SW 1271 (cell line): Measurements from ENCODE around the gene GLP1R.

Experiments used
- DNase-seq, 2 experiments: peaks; one replicate each; lab custom pipeline; 2025; lab: John Stamatoyannopoulos, UW

The GLP1R gene

DNA sequence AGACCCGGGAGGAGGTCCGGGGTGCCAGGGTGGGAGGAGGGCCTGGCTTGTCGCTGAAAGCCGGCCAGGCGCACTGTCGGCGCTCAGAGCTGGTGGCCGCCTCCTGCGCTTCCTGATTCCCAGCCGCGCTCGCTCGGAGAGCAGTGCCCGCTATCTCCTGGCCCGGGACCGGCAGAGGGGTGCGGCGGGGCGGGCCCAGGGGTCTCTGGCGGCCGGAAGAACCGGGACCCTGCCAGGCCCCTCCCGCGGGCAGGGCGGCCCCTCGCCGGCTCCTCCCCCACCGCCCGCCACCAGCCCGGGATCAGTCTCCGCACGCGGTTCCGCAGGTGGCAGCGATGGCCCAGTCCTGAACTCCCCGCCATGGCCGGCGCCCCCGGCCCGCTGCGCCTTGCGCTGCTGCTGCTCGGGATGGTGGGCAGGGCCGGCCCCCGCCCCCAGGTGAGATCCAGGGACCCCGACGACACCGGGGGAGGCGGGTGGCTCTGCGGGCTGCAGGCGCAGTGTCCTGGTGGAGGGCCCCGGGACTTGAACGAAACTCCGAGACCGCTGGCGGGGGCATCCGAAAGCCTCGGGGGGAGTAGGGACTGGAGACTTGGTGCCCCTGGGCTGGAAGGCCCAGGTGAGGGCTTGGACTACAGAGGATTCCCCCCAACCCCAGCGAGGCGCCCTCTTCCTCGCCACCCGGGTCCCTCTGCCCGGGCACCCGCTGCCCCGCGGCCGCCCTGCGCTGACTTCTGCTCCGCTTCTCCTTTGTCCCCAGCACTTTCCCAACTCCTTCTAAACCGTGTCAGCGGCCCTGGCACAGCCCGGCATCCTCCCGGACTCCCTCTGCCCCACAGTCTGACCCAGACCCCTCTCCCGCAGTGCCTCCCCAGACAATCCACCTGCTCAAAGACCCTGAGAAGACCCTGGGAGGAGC is at the start of gene GLP1R:
TSS of gene GLP1R (plus strand) at position 301 of the 919 bp plus-strand sequence. CDS start at position 361, 60 bp downstream.
- no peak for DNase-seq

GRCh38 chr6:39003072-39003471 is 45.5 kb upstream of the GLP1R start:
- DNase-seq: no peak

GRCh38 chr6:39003492-39003891 is 45.1 kb upstream of the GLP1R start:
- DNase-seq: no peak

DNA sequence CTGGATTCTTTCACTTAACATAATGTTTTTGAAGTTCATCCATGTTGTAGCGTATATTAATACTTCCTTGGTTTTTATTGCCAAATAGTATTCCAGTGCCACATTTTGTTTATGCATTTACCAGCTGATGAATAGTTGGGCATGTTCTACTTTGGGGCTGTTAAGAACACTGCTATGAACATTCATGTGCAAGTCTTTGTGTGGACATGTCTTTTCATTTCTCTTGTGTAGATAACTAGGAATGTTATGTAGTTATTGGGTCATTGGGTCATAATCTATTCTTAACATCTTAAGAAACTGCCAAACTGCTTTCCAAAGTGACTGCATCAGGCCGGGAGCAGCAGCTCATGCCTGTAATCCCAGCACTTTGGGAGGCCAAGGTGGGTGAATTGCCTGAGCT is 43.8 kb upstream of the GLP1R start:
- no peak for DNase-seq

- no peak for DNase-seq
Observed at GRCh38 chr6:39005774-39006173, 42.8 kb upstream of the GLP1R start.

DNA sequence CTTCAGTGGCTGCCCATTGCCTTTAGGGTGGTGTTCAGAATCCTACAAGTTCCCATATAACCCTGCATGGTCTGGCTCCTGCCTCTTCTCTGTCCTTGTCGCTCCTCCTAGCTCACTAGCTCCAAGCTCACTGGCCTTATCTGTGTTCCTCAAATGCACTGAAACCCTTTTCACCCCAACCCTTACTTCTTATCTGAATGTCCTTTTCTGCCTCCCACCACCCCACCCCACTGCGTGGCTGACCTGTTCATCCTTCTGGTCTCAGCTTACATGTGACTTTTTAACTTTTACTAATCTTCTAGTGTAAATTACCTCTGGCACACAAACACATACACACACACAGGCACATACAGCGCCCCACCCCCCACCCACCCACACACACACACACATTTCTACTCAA is 41.0 kb upstream of the GLP1R start:
- DNase-seq: no peak

- no peak for DNase-seq
Observed at GRCh38 chr6:39008737-39009136, 39.8 kb upstream of the GLP1R start.

DNA sequence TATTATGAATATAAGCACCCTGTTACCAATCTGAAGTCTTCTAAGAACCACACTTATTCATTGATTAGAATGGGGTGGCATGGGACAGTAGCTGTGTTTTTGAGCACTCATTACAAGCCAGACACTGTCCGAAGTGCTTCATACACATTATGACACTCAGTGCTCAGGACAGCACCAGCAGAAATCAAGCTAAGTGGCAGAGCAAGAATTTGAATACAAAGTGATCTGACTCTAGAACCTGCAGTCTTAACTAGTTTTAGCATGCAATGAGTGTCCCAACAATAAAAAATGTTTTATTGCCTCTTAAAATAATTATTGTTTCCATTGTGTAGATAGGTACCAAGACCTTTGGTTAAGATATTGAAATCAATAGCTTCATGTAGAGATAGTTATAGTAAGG is 39.1 kb upstream of the GLP1R start:
- no peak for DNase-seq

GRCh38 chr6:39016839-39017546 is 31.6 kb upstream of the GLP1R start:
- DNase-seq: no peak

DNA sequence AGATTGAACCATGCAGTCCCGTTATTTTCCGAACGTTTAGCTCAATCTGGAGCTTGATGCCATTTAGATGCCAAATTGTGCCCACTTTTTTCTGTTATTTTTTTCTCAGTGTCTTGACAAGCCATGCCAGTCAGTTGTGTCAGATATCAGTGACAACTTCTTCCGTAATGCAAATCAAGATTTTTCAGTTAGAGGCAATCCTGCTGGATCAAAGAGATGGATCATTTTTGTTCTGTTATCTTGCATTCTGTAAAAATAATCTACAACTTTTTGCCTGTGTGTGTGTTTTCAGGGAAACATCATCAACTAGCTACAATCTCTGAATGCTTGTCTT is 31.1 kb upstream of the GLP1R start:
- no peak for DNase-seq

DNA sequence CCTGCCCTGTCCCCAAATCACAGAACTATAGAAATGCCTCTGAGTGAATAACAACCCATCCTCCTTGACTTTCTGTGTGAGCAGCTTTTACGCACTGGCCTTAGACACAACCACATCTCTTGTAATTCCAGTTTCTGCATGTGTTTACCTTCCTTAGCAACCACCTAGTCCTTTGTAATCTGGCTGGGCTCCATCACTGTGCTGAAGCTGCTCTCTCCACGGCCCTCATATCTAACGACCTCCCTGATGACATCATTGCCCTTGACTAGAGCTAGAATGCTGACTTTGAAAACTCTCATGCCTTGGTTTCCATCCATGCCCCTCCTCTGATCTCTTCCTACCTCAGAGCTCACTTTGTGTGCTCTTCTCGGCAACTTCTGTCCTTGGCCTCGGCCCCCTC is 30.5 kb upstream of the GLP1R start:
- no peak for DNase-seq

- DNase-seq: no peak
Observed at GRCh38 chr6:39020136-39020535, 28.4 kb upstream of the GLP1R start.

- DNase-seq: no peak
Observed at GRCh38 chr6:39021041-39021440, 27.5 kb upstream of the GLP1R start.

DNA sequence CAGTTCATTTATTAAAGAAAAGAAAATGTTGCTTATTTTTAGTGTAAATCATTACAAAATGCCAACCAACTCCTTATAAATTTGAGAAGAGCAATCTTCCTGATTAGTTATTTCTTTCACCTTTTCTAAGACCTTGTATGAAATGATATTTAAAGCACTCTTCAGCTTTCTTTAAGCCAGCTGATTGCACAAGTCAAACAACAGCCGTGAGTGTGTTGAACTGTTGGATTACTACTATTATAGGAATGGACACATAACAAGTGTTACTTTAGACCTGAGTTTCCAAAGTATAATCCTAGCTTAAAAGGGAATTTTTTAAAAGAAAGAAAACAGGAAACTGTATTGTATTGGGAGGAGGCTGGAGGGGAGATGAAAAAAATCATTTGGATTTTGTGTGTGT is 26.8 kb upstream of the GLP1R start:
- no peak for DNase-seq

DNA sequence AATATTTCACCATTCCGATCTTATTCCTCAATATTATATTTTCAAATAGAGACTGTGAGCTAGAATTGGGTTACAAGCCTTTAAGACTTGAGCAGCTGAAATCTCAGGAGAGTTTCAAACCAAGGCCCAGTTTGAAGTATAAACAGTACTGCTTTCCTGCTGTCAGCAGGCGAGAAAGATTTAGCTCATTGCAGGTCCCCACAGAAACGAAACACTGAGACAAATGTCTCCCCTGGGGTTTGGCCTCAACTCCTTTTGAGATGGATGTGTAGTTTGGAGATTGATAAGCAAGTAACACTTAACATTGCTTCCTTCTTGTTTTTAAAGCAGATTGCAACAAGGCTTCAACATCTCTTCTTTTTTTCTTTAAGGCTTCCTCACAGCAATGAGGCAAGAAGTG is 22.4 kb upstream of the GLP1R start:
- no peak for DNase-seq

DNA sequence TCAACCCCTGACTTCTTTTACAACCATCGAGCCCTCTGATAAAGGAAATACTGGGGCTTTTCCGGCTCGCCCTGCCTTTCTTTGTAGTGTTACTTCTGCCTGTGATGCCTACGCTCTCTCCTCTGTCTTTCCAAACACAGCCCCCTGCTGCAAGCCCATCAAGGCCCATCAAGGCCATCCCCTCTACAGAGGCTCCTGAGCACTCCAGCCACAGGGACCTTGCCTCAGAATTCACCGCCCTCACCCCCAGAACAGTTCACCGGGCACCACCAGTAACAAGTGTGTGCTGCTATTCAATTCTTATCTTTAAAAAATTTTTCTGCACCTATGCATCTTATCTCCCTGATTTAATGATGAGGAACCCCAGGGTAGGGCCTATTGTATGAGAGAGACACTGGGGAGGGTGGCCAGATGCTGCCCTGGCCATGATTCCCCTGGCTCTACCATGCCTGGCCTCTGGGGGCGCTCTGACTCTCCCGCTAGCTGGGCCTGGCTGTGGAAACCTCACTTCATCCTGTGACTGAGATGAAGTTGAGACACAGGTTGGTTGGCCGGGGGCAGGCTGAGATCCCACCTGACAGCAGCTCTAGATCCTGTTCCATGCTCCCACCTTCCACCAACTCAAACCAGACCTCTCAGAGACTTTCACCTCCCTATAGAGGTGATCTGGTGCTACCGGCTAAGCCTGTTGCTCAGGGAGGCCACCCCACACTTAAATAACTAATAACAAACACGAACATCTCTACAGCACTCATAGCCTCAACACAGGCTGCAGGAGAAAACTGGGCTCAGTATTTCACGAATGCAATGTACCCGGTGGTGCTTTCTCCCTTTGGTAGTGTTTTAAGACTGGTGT is 19.2 kb upstream of the GLP1R start:
- no peak for DNase-seq

GRCh38 chr6:39035681-39036080 is 12.9 kb upstream of the GLP1R start:
- no peak for DNase-seq

GRCh38 chr6:39037082-39037508 is 11.5 kb upstream of the GLP1R start:
- DNase-seq: no peak

DNA sequence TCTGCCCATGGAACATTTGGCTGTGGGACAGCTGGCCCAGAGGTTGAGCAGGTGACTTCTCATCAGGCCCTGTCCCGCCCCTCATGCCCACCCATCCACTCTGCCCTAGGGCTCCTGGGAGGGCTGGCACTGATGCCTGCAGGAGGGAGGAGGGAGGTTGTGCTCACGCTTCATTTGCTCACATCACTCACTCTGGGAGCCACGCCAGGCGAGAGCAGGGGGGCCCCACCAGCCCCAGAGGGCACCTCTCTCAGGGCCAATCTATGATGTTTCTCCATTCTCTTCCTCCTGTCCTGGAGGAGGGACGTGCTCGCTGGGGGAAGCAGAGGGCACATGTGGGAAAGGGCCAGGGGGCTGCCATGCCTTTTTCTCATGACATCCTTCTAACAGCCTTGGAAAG is 10.9 kb upstream of the GLP1R start:
- DNase-seq: no peak

DNA sequence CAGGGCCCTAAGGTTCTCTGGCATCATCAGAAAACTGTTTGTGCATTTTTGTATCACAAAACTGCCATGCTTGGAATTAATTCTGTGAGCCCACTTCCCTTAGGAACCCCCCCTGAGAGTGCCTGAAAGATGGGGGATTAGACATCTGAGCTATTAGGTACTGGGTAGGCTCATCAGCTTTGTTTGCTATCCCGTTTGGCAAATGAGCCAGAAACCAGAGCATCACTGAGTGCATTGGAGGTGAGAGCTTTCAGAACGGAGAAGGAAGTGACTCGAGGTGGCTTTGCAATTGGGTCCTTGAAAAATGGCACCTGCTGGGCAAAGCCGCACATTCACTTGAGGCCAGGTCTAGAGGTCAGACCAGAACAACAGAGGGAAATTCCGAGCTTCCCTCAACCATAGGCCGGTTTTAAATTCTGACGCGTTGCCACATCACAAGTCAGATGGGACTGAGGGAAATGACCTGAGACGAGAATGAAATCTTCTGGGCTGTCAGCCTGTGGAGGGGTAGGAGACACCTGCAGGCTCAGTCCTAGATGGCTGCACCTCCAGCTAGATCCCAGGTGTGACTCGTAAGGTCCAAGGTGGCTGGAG is 8.4 kb upstream of the GLP1R start:
- no peak for DNase-seq

DNA sequence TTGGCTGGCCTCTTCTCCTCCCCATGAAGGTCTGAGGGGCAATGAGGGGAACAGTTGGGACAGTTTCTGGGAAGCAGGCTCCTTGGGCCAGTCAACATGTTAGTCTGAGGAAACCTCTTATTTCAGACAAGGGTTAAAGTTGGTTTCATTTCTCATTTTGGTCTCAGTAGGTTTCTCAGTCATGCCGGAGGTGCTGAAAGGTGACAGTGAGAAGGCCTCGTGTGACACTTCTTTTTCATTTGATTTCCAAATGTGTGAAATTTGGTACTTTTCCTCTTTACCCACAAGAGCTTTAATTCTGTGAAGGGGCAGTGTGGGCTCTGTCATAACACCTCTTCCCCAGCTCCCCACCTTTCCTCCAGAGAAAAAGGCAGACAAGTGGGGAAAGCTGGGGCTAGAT is 7.5 kb upstream of the GLP1R start:
- no peak for DNase-seq

- DNase-seq: no peak
Observed at GRCh38 chr6:39043776-39044175, 4.8 kb upstream of the GLP1R start.
